ENCODE data around the gene MAP3K2.

Gene MAP3K2

DNA sequence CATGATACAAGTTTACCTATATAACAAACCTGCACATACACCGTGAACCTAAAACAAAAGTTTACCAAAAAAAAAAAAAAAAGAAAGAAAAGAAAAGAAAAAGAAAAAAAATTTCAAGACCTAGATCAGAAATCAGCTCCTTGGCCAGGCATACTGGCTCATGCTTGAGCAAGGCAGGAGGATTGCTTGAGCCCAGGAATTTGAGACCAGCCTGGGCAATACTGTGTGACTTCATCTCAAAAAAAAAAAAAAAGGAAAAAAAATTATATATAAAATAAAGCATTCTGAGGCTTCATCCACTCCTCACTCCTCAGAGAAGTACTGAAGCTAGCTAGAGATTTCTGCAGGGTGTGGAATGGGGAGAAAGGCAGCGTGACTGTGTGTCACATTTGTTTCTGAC lies 18.7 kb upstream of the MAP3K2 start:
- Histone ChIP-seq H3K9me2 (replicated peaks; ENCODE audit: control insufficient read depth, low read length) (no peaks in the 10 kb centered on the region), H3K79me2 (ENCODE audit: control insufficient read depth, low read length) (no peaks in the 10 kb centered on the region), H3F3A (ENCODE audit: control insufficient read depth, insufficient read depth) (0 out of 2 replicates have a peak, but pooled peaks cover 6% of the 10 kb centered on the region), H3K9me3 (ENCODE audit: control insufficient read depth, insufficient read depth, low read length) (no peaks in the 10 kb centered on the region), H3K4me2 (ENCODE audit: low read length) (no peak overlapping the region), H3K4me3 (ENCODE audit: low read length) (no peak overlapping the region), H3K27ac (ENCODE audit: low read depth, low read length) (no peak overlapping the region), H3K4me1 (ENCODE audit: control insufficient read depth, low read length) (peaks cover 34% of the 10 kb centered on the region), H4K20me1 (ENCODE audit: control insufficient read depth, insufficient read depth, low read depth, low read length) (no peaks in the 10 kb centered on the region), H3K27me3 (ENCODE audit: control insufficient read depth, low read length) (0 out of 2 replicates have a peak, but pooled peaks cover 3% of the 10 kb centered on the region), H3K36me3 (ENCODE audit: control insufficient read depth, low read length) (no peaks in the 10 kb centered on the region)
- TF ChIP-seq EZH2phosphoT487 (IDR thresholded peaks at IDR 0.05; ENCODE audit: borderline replicate concordance, low read length) (no peak), CTCF (IDR thresholded peaks at IDR 0.05; ENCODE audit: low read depth, low read length, poor library complexity, severe bottlenecking) (no peak)

- no peaks in the 10 kb centered on the region for H3K79me2 ChIP-seq (ENCODE audit: control insufficient read depth, low read length)
- H3K36me3 ChIP-seq (ENCODE audit: control insufficient read depth, low read length), result no peaks in the 10 kb centered on the region
- H3K9me2 ChIP-seq (replicated peaks; ENCODE audit: control insufficient read depth, low read length), result no peaks in the 10 kb centered on the region
- 0 out of 2 replicates have a peak, but pooled peaks cover 3% of the 10 kb centered on the region for H3K27me3 ChIP-seq (ENCODE audit: control insufficient read depth, low read length)
- H3K27ac ChIP-seq (ENCODE audit: low read depth, low read length), result no peak overlapping the region
- peaks cover 25% of the 10 kb centered on the region for H3K4me1 ChIP-seq (ENCODE audit: control insufficient read depth, low read length)
- H3K9me3 ChIP-seq (ENCODE audit: control insufficient read depth, insufficient read depth, low read length), result no peaks in the 10 kb centered on the region
- no peaks in the 10 kb centered on the region for H4K20me1 ChIP-seq (ENCODE audit: control insufficient read depth, insufficient read depth, low read depth, low read length)
- TF ChIP-seq CTCF (IDR thresholded peaks at IDR 0.05; ENCODE audit: low read depth, low read length, poor library complexity, severe bottlenecking) (no peak), EZH2phosphoT487 (IDR thresholded peaks at IDR 0.05; ENCODE audit: borderline replicate concordance, low read length) (no peak)
- H3K4me3 ChIP-seq (ENCODE audit: low read length), result no peak overlapping the region
- 0 out of 2 replicates have a peak, but pooled peaks cover 6% of the 10 kb centered on the region for H3F3A ChIP-seq (ENCODE audit: control insufficient read depth, insufficient read depth)
- H3K4me2 ChIP-seq (ENCODE audit: low read length), result no peak overlapping the region
These were observed 17.5 kb upstream of the MAP3K2 start for GRCh38 chr2:127405255-127405610.

DNA sequence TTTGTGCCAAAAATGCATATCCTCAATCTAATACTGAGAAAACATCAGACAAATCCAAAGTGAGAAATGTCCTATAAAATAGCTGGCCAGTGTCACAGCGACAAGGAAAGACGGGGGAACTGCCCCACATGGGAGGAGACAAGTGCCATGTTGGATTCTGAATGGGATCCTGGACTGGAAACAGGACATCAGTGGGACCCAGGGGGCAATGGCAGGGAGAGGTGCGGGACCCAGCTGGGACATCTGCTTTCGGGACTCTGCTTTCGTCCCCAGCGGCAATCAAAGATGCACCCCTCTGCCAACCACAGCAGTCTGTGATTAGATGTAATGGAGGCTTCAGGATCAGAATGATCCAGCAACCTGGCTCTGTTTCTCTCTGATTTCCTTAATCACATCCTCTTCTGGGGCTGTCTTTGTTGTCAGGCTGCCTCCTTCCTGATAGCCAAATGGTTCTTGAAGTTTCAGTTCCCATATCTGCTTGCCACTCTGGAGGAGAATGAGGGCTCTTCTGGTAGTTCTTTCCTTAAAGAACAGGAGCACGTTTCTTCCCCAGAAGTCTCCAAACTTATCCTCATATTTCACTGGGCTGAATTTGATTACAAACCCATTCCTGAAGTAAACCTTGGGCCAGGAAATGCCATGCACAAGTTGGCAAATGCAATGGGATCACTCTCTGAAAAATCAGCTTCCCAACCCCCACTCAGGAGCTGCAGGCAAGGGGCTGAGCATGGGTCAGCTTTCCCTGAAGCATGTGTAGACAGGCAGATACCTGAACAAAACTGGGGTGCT lies 16.9 kb upstream of the MAP3K2 start:
- Histone ChIP-seq H3K4me2 (ENCODE audit: low read length) (no peak overlapping the region), H3K4me1 (ENCODE audit: control insufficient read depth, low read length) (peaks cover 25% of the 10 kb centered on the region), H3K9me2 (replicated peaks; ENCODE audit: control insufficient read depth, low read length) (no peaks in the 10 kb centered on the region), H3K4me3 (ENCODE audit: low read length) (no peak overlapping the region), H3K9me3 (ENCODE audit: control insufficient read depth, insufficient read depth, low read length) (no peaks in the 10 kb centered on the region), H4K20me1 (ENCODE audit: control insufficient read depth, insufficient read depth, low read depth, low read length) (no peaks in the 10 kb centered on the region), H3K36me3 (ENCODE audit: control insufficient read depth, low read length) (no peaks in the 10 kb centered on the region), H3K27ac (ENCODE audit: low read depth, low read length) (no peak overlapping the region), H3K79me2 (ENCODE audit: control insufficient read depth, low read length) (no peaks in the 10 kb centered on the region), H3K27me3 (ENCODE audit: control insufficient read depth, low read length) (0 out of 2 replicates have a peak, but pooled peaks cover 3% of the 10 kb centered on the region), H3F3A (ENCODE audit: control insufficient read depth, insufficient read depth) (0 out of 2 replicates have a peak, but pooled peaks cover 6% of the 10 kb centered on the region)
- TF ChIP-seq CTCF (IDR thresholded peaks at IDR 0.05; ENCODE audit: low read depth, low read length, poor library complexity, severe bottlenecking) (no peak), EZH2phosphoT487 (IDR thresholded peaks at IDR 0.05; ENCODE audit: borderline replicate concordance, low read length) (no peak)
